ENCODE data around the gene SPINK8. TPM values are rescaled to one million over a fixed set of nuclear protein-coding genes. Genes with fewer than 3 reads are reported as not detected.
"Not testable (repeated sequence)": the region's sequence is repeated elsewhere in the genome, so short reads cannot be mapped to it uniquely, and the experiment has no call there.

Gene SPINK8
- under 1 TPM in 1 of 4 donors, not detected in 3; 0.32 TPM for polyA plus RNA-seq (ENCODE audit: insufficient read length in 4 of 4)

DNA sequence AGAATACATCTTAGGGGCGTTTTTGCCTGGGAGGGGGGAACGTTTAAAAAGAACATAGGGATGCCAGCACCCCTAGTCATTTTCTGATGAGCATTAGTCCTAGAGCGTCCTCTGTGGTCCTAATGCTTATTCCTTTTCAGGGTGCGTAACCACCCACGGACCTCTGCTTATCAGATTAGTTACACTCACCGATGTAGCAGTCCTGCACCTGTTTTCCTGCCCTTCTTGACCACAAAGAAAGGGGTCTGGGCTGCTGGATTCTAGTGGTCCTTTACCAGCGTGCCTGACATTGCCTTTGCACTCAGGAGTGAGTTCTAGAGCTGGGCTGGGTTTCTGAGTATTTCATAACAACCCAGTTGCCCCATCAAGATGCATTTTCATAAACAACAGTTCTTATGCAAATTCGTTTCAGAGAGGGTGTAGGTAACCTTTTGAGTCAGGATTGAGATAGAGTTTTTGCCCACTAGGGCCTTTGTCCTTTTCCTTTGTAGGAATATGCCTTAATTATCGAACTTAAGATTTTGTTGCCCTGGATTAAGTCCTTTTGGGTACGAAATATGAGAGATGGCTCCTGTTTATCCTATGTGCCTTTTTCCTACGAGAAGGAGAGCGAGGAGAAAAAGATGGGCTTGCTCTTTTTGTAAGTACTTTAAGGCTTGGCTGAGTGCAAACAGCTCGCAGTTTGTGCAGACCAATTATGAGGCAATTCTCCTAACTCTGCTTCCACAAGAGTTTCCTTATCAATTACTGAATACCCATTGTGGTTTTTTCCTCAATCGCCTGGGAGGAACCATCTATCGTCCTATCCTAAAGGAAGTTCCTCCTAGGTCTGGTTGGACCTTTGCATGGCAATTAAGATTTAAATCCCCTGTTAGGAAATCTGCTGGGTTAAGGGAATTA is at the start of gene SPINK8:
Gene SPINK8 (minus strand): TSS at position 316 of the 900 bp plus-strand sequence. CDS start 5,320 bp downstream, outside the sequence.
- not testable (repeated sequence) for DNase-seq (ENCODE audit: low read depth in 4 of 4, low spot score in 3 of 4)

DNA sequence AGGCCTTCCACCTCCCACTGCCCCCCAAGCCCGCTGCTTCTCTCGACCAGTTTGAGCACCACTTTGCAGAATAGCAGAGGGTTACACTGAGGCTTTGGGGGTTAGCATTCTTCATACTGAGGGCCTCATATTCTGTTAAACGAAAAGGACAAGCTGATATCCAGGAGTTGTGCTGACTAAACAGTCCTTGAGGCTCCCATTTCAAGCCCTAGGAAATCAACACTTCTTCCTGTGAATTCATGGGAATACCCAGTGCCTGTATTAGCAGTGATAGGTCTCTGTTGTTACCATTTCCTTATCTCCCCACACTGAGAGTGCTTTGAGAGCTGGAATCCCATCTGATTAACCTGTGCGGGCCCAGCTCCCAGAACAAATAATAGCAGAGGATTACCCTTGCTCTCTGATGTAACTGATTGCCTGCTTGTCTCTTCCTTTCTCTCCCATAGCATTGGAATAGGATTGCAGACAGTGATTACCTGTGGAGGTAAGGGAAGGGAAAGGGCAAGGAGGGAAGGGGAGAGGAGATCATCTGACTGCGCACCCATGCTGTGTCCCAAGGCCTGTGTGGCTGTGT is 39.5 kb upstream of the SPINK8 start:
- no peak for DNase-seq (ENCODE audit: low read depth in 4 of 4, low spot score in 3 of 4)

DNA sequence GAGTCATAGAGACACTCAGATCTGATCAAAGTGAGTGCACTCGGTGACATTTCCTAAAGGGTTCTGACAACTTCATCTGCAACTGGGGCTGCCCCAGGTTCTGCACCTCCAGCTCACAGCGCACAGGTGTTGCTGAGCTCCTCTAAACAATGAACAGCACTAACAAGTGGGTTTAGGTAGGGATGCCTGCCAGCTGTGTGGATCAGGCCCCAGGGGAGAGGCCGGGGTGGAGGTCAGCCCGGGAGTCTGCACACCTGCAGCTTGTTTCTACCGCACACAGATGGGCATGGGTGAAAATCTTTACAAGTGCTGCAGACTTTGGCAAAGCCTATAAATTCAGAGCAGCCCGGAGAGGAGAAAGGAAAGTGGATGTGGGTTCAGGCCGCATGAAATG is 38.9 kb upstream of the SPINK8 start:
- DNase-seq (ENCODE audit: low read depth in 4 of 4, low spot score in 3 of 4) = no peak

DNA sequence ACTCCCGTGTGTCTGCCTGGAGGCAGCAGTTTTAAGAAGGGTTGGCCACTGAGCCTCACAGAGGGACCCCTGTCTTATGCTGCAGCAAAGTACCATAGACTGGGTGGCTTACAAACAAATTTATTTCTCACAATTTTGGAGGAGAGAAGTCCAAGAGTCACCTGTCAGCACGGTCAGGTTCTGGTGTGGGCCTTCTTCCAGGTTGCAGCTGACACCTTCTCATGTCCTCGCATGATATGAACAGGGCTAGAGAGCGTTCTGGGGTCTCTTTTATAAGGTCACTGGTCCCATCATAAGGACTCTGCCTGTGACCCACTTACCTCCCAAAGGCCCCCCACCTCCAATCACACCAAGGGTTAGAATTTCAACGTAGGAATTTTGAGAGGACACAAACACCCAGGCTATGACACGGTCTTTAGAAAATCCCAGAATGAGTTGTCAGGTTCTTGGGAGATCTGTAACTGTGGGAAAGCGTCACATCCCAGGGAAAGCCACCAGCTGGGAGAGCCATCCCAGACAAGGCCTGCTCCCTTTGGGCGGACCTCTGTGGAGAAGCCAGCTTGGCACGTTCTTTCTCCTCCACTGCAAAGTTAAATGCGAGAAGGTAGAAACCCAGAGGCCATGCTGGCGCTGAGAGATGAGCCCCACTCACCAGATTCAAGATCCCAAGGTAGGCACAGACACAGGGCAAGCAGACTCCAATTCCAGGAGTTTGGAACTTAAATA is 38.4 kb upstream of the SPINK8 start, which contains the start of gene FBXW12:
Gene FBXW12 (plus strand): TSS at position 569 of the 726 bp plus-strand sequence. CDS start 549 bp downstream, outside the sequence.
- DNase-seq (ENCODE audit: low read depth in 4 of 4, low spot score in 3 of 4) = no peak

DNA sequence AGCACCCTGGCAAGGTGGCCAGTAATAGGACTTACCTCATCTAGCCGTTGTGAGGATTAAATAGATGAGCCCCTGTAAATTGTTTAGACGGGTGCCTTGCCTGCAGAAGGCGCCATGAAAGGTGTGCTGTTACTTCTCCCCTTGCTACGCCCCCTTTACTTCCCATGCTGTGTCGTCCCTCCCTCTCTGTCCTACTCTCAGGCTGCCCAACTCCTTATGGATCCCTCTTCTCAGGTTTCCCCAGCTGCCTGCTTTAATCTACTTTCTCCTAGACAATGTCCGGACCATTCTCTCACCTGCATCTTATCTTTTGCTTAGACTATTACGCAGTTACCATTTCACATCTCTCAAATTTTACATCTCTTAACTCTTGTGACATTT is 36.9 kb upstream of the SPINK8 start:
- DNase-seq (ENCODE audit: low read depth in 4 of 4, low spot score in 3 of 4) = no peak

DNA sequence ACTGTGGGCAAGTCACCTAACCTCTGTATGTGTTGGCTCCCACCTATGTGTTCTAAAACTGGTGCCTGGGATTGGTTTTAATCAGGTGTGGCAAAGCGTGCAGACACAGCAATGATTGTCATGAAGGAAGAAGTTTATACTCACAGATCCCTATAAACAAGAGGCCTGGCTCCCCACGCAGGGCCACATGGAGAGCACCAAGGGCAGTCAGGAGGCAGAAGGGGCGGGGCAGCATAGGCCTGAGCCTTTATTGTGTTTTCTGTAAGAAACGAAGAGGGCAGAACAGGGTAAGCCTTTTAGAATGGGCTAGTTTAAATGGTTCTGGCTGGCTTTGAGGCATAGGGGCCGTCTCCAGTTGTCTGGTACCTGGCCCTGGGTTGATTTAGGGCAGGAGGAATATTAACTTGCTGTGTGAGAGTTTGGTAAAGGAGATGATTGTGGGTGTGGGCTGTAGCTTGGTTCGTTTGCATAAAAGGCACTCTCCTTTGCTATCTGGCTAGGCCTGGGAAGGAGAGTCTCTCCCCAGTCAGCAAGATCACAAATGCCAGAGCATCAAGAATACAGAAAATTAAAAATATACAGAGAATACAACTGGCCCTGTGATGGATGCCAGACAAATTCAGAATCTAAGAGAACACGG is 36.4 kb upstream of the SPINK8 start:
- no peak for DNase-seq (ENCODE audit: low read depth in 4 of 4, low spot score in 3 of 4)

DNA sequence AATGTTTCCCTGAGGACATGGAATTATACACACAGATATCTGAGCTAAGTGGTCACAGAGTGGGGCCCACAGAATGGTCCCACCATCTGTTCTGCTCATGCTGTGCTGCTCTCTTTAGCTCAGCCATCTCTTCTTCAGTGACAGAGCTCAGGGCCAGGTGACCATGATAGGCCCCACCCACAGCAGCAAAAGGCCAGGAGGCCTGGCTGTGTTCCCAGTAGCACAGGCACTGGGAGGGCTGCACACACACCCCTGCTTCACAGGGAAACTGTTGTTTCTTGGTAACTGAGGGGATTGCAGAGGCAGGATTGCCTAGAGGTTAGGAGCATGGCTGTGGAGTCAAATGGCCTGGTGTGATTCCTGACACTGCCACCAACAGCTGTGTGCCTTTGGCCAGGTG is 33.7 kb upstream of the SPINK8 start:
- DNase-seq (ENCODE audit: low read depth in 4 of 4, low spot score in 3 of 4) = no peak

DNA sequence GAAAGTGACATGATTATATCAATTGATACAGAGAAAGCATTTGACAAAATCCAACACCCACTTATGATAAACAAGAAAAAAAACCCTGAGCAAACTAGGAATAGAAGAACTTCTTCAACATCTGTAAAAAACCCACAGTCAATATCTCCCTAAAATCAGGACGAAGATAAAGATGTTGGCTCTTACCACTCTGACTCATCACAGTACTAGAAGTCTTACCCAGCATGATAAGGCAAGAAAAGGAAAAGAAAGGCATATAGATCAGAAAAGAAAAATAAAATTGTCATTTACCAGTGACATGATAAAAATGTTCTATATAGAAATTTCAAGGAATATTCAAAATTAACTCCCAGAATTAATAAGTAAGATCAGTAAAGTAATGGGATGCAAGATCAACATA is 31.4 kb upstream of the SPINK8 start:
- no peak for DNase-seq (ENCODE audit: low read depth in 4 of 4, low spot score in 3 of 4)

DNA sequence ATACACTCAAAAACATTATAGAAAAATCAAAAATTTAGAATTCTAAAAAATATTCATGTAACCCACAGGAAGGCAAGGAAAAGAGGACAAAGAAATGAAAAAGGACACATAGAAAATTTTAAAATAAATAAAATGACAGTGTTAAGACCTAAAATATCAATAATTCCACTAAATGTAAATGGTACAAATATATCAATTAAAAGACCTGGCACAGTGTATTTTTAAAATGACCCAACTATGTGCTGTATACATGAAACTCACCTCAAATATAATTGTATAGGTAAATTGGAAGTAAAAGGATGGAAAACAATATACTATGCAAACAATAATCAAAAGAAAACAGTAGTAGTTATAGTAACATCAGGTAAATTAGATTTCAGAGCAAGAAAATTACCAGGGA is 28.5 kb upstream of the SPINK8 start:
- no peak for DNase-seq (ENCODE audit: low read depth in 4 of 4, low spot score in 3 of 4)

DNA sequence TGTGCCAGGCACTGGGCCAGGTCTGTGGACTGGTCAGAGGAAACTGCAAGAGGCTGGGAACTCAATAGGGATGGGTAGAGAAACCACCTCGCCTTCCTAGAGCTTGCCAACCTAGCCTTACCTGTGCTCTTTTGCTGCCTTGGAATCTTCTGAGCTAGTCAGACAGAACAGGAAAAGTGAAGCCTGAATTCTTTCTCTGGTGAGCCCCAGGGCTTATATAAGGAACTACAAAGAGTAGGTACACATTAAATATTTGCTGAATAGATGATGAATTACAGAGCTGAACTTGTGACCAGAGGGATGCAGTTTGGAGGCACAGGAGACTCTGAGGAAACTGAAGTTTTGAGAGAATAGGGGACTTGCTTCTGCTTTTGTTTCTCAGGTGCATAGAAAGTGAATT is 23.0 kb upstream of the SPINK8 start:
- DNase-seq (ENCODE audit: low read depth in 4 of 4, low spot score in 3 of 4) = no peak

DNA sequence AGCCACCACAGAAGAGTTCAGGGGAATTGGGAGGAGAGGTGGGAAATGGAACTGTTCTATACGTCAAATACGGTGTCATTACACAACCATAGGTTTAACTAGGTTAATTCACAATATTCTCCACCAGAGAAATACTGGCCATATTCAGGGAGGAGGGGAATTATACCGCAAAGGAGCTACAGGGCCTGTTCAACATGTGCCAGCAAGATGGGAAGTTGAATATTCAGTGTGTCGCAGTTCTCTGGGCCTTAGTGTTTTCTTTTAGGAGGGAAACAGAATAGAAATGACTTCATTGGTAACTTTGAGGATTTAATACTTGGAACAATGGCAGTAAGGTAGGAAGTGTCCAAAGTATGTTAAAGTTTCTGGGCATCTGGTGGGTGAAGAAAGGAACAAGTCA is 20.5 kb upstream of the SPINK8 start:
- DNase-seq (ENCODE audit: low read depth in 4 of 4, low spot score in 3 of 4) = no peak

DNA sequence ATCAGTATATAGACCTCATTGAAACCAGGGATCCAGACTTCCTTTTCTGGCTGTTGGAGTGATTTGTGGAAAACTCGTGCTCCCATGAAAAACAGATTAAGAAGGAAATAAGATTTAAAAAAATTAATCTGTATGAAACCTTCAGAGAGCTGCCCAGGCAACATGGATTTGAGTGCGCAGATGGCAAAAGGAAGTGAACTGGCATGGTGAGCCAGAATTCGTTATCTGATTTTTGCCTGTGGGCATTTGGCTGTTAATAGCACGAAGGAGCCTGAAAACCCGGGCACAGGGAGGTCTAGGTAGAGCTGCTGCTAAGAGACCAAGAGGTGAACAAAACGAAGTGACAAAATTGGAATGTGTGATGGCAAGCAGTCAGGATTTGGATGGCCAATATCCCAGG is 19.1 kb upstream of the SPINK8 start:
- DNase-seq (ENCODE audit: low read depth in 4 of 4, low spot score in 3 of 4) = no peak

DNA sequence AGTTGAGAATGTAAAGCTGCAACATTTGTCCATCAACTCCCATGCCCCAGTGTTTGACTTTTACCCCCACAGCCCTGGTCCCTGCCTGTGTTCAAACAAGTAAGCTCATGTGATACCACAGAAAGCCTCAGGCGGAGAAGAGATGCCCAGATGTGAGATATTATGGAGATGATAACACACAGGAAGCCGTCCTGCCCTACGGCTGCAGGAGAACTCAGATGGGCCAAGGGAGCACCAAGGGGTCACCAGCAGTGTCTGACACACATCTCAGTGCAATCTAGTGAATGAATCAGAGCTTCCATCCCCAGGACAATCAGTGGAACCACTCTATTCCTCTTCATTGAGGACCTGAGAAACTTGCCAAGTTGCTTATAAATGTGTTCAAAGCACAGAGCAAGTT is 14.0 kb upstream of the SPINK8 start:
- no peak for DNase-seq (ENCODE audit: low read depth in 4 of 4, low spot score in 3 of 4)

DNA sequence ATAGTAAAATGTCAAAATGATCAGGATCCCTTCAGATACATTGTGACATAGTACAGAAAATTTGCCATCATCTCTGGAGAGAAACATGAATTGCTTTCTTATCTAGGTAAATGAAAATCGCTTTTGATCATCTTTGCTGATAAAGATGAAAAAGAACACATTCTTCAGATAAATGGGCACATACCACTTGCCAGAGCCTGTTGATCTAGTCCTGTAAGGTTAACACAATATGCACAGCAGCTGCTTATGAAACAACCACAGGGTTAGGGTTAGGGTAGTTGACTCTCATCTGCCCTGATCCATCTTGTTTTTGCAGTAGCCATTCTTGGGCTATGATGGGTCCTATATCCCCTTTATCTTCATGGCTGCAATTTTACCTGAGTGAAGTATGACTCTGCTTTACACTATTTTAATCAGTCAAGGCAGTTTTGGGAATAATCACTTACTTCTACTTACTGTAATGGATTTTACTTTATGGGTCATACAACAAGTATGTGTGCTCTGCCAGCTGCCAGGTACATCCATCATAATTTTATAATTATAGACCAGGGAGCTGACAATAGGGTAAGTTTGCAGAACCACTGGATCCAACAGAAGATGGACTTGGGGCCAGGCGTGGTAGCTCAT is 12.6 kb upstream of the SPINK8 start:
- DNase-seq (ENCODE audit: low read depth in 4 of 4, low spot score in 3 of 4) = no peak

DNA sequence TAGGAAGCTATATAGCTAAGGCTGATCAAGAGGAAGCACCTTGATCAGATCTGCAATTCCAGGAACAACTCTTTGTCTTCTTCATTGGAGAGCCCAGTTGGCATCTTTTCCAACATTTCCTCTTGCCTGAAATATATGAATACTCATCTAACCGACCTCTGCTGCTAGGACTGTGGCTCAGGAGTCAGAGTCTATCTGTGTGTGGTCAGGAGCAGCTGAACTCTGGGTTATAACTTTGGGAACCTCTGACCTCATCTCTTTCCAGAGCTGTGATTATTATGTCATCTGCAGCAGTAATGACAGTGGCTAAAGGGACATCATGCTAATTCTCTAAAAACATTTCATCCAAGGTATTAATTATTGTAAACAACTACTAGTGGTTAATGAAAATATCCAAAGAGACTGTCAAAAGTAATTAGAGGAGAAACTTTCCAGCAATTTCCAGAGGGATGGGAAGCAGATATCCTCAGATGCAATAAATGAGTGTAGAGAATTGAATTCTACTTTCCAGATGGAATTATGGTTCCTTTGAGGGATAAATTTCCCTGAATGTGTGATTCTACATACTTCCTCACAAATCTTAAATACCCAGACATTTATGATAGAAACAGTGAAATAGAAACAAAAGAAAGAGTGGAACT is 11.5 kb upstream of the SPINK8 start:
- DNase-seq (ENCODE audit: low read depth in 4 of 4, low spot score in 3 of 4) = no peak

DNA sequence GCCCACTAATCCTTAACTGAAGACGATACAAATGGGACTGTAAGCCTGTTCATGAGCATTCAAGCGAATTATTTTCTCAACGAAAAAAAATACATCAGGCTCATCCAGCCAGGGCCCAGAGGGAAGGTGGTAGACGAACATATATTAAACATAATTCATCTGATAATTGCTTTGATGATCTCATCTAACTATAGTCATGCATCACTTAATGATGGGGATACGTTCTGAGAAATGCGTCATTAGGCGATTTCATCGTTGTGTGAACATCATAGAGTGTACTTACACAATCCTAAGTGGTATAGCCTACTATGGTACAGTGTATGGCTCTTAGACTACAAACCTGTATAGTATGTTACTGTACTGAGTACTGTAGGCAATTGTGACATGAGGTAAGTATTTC is 10.0 kb upstream of the SPINK8 start:
- DNase-seq (ENCODE audit: low read depth in 4 of 4, low spot score in 3 of 4) = no peak

DNA sequence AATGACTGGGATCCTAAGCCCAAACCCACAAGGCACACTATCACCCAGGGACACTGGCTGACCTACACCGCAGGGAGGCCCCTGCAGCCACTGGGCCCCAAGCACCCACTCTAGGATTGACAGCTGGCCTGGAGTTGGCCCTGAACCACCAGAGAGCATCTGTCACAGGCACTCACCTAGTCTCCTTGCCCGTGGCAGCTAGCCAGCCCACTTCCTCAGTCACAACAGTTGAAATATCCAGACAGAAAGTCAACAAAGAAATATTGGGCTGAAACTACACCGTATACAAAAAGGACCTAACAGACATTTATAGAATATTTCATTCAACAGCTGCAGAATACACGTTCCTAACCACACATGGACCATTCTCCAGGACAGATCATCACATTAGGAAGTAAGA is 5.2 kb upstream of the SPINK8 start:
- no peak for DNase-seq (ENCODE audit: low read depth in 4 of 4, low spot score in 3 of 4)

DNA sequence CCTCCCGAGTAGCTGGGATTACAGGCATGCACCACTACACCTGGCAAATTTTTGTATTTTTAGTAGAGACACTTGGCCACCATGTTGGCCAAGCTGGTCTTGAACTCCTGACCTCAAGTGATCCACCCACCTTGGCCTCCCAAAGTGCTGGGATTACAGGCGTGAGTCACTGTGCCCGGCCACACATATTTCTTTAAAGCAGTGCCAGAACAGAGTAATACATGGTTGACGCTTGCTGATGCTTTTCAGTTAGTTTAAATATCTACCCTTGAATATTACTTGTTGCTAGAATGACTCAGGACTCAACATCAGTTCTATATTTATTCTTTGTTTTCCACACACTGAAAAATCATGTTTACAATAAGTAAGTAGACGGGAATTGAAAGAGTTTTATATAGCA is 4.1 kb upstream of the SPINK8 start:
- DNase-seq (ENCODE audit: low read depth in 4 of 4, low spot score in 3 of 4) = not testable (repeated sequence)

DNA sequence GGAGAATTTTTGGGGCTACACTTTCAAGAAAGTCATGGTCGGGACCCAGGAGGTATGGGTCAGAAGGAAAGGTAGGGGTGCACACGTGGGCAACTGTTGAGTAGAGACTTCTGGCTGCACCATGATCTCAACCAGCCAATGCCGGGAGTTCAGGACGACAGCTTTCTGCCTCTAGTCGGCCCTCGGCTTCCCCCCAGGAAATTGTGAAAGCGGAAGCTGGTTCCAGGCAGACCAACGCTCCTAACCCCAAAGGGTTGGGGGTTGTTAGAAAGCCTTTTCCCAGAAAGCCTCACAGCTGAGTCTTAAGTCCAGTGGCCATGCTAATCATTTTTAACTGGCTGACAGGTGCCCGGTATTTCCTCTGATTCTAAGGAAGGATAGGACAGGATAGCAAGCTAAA is 1.8 kb upstream of the SPINK8 start:
- not testable (repeated sequence) for DNase-seq (ENCODE audit: low read depth in 4 of 4, low spot score in 3 of 4)

DNA sequence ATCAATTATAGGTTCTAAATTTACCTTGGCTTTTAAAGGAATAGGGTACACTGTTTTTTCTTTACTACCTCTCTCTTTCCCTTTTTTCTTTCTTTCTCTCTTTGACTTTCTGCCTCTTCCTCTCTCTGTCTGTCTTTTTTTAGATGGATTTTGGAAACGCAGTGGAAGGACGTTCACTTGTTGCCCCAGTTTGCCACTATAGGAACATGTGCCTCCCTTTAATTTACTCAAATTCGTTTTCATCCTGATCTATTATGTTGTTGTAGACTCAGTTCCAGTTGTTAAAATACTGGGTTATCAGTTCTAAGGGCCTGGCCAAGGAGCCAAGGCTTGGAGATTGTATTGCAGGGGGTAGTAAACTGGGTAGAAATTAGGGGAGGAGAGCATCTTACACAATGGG is 1.1 kb upstream of the SPINK8 start:
- no peak for DNase-seq (ENCODE audit: low read depth in 4 of 4, low spot score in 3 of 4)

Data from right renal pelvis (tissue), 4 donors.